HCT116 (cell line): ENCODE results near the gene TBX20.
"Not testable (repeated sequence)": the region's sequence is repeated elsewhere in the genome, so short reads cannot be mapped to it uniquely, and the experiment has no call there.

ENCODE experiments used
- CEBPB ChIP-seq: IDR thresholded peaks from 2 replicates; pipeline ENCODE4 v1.6.1; 2012; ENCODE audit warnings: low read depth
- ELF1 ChIP-seq: IDR thresholded peaks from 2 replicates; pipeline ENCODE4 v1.6.1; 2012; ENCODE audit warnings: low read depth, borderline replicate concordance
- EZH2phosphoT487 ChIP-seq: fragments of 200-600 bp; IDR thresholded peaks from 2 replicates; pipeline ENCODE4 v1.6.1; 2018; ENCODE audit warnings: antibody characterized with exemption, borderline replicate concordance
- POLR2A ChIP-seq: IDR thresholded peaks from 2 replicates; pipeline ENCODE4 v1.7.0; 2011; ENCODE audit warnings: borderline replicate concordance; ENCODE audit not compliant: insufficient read depth, insufficient read length; ENCODE audit errors: extremely low read depth
- POLR2AphosphoS5 ChIP-seq: IDR thresholded peaks from 2 replicates; pipeline ENCODE4 v1.6.1; 2011; ENCODE audit warnings: mild to moderate bottlenecking, low read depth, low read length, moderate library complexity
- SP1 ChIP-seq: IDR thresholded peaks from 2 replicates; pipeline ENCODE4 v1.6.1; 2012; ENCODE audit warnings: low read depth
- TF ChIP-seq, protein P1 (sequence below), 3 experiments: fragments of 200-600 bp in 1 of 3; sonication (generic) in 1 of 3; IDR thresholded peaks in 2 of 3; conservative IDR thresholded peaks in 1 of 3; 2 replicates each; pipeline ENCODE4 v1.5.1; 2012 to 2017; ENCODE audit warnings: low read depth in 2 of 3, low read length in 2 of 3, antibody characterized with exemption in 1 of 3, borderline replicate concordance in 1 of 3, control low read depth in 1 of 3, mild to moderate bottlenecking in 1 of 3, mixed read lengths in 1 of 3, mixed run types in 1 of 3, moderate library complexity in 1 of 3; ENCODE audit not compliant: insufficient read depth in 1 of 3

DNA sequence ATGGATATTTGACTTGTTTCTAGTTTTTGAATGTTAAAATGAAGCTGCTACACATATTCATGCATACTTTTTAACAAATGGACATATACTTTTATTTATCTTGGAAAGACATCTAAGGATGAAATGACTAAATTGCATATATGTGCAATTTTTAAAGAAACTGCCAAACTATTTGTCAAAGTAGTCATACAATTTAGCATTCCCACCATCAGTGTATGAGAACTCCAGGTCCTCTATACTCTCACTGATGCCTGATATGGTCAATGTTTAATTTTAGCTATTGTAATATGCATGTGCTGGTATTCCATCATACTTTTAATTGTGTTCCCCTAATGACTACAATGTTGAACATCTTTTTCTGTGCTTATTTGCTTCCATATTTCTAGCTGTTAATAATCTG lies 47.0 kb downstream of the TBX20 start:
- not testable (repeated sequence) for TF ChIP-seq POLR2AphosphoS5, POLR2A, EZH2phosphoT487, CEBPB, SP1, ELF1
- TF ChIP-seq, protein P1, sequence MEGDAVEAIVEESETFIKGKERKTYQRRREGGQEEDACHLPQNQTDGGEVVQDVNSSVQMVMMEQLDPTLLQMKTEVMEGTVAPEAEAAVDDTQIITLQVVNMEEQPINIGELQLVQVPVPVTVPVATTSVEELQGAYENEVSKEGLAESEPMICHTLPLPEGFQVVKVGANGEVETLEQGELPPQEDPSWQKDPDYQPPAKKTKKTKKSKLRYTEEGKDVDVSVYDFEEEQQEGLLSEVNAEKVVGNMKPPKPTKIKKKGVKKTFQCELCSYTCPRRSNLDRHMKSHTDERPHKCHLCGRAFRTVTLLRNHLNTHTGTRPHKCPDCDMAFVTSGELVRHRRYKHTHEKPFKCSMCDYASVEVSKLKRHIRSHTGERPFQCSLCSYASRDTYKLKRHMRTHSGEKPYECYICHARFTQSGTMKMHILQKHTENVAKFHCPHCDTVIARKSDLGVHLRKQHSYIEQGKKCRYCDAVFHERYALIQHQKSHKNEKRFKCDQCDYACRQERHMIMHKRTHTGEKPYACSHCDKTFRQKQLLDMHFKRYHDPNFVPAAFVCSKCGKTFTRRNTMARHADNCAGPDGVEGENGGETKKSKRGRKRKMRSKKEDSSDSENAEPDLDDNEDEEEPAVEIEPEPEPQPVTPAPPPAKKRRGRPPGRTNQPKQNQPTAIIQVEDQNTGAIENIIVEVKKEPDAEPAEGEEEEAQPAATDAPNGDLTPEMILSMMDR (IDR thresholded peaks at IDR 0.05 in 2 of 3, conservative IDR thresholded peaks at IDR 0.05 in 1 of 3; ENCODE audit: borderline replicate concordance in 1 of 3, insufficient read depth in 1 of 3, low read depth in 2 of 3, low read length in 2 of 3), result not testable (repeated sequence)
